Right lobe of liver (tissue), 6 donors: Measurements from ENCODE around the gene CCDC148. TPM values are rescaled to one million over a fixed set of nuclear protein-coding genes. Genes with fewer than 3 reads are reported as not detected.

Experiments used
- ATAC-seq, 4 donors: fragments of 200-7000 bp; cut with Tn5 transposase; one replicate each; pipeline ENCODE4 v1.9.1; 2020; ENCODE audit warnings: mild to moderate bottlenecking in 4 of 4, moderate library complexity in 4 of 4
- DNase-seq, 3 donors: peaks; one replicate each; pipeline ENCODE4 v3.0.0-alpha.2; 2020
- H3K27ac ChIP-seq, 3 donors: fragments of 200-600 bp; one replicate each; pipeline ENCODE4 v1.8.0; 2022
- H3K27me3 ChIP-seq, 2 donors: fragments of 200-600 bp; one replicate each; pipeline ENCODE4 v1.8.0; 2022
- H3K36me3 ChIP-seq, 4 donors: fragments of 200-600 bp; sonication (generic) in 1 of 4; one replicate each; pipeline versions ENCODE4 v1.5.1 to v1.8.0; 2017 to 2022; ENCODE audit warnings: control low read depth in 1 of 4
- H3K4me1 ChIP-seq, 4 donors: fragments of 200-600 bp; sonication (generic) in 1 of 4; one replicate each; pipeline versions ENCODE4 v1.5.1 to v1.8.0; 2017 to 2022; ENCODE audit warnings: control low read depth in 1 of 4
- H3K4me3 ChIP-seq, 3 donors: fragments of 200-600 bp; one replicate each; pipeline ENCODE4 v1.8.0; 2022
- H3K9me3 ChIP-seq, 4 donors: fragments of 200-600 bp; sonication (generic) in 1 of 4; one replicate each; pipeline versions ENCODE4 v1.5.1 to v1.8.0; 2017 to 2022; ENCODE audit warnings: control low read depth in 1 of 4
- POLR2A ChIP-seq: fragments of 450-650 bp; IDR thresholded peaks from one replicate; pipeline ENCODE4 v1.6.1; 2017; ENCODE audit warnings: antibody characterized with exemption, mild to moderate bottlenecking
- WGBS: methylation state at CpG from one replicate; pipeline ENCODE4 v1.1.6; 2018; ENCODE audit warnings: low coverage, low lambda C conversion rate; ENCODE audit not compliant: insufficient coverage; ENCODE audit errors: missing lambda C conversion rate; 5-methylcytosine and 5-hydroxymethylcytosine counted together
- intact Hi-C, 2 donors: fragments of 100-400 bp; cut with DNase I; formaldehyde crosslinking; loops; one replicate each; pipeline versions ENCODE4 v1.11.2 to v1.14.1; 2022
- total RNA-seq, 6 experiments: library from RNA; depleted of rRNA in 2 of 6; stranded (reverse); fragments of >200 nt in 2 of 6; fragmentation: NEBNext Ultra II Directional in 3 of 6; extraction: Animal tissue kit (Norgen Biotek cat#: 25700) in 3 of 6; gene quantifications; one replicate each; pipeline versions ENCODE4 v1.1.0 to v1.2.4, GENCODE V29; 2016 to 2023
- TF ChIP-seq, protein P1 (sequence below), 4 donors: fragments of 200-600 bp in 3 of 4; fragments of 450-650 bp in 1 of 4; IDR thresholded peaks; one replicate each; pipeline versions ENCODE4 v1.5.1 to v1.8.0; 2016 to 2022; ENCODE audit warnings: antibody characterized with exemption in 4 of 4, mild to moderate bottlenecking in 2 of 4
- donor health status: DM: no; HTN: yes; CAD: no.
- donor health status: DM: no; HTN: no; CAD: no.
- donor health status: DM: no; HTN: no; CAD: no.
- donor health status: DM: no; HTN: yes; CAD: no.
- donor health status: DM: no; HTN: yes; CAD: no.

CCDC148 gene
- total RNA-seq, 6 experiments from 2014 or later, result 0.12 to 0.53 (median 0.20) TPM; not detected in 1

DNA sequence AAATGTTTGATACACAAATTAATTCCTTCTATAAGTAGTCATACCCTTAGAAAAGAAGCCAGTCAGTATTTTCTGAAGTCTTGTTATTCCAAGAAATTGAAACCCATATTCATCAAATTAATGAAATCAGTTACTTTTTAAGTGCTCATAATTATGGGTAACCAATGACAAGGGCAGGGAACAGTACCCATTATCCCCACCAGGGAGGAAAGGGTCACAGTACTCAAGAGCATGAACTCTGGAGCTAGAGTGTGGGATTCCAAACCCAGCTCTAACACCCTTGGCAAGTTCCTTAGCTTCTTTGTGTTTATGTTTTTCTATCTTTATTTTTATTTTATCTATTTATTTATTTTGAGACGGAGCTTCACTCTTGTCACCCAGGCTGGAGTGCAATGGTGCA lies 68.4 kb downstream of the CCDC148 start:
- H3K9me3 ChIP-seq, result no peaks in the 10 kb centered on the region
- no peak overlapping the region for H3K27ac ChIP-seq
- no peak for DNase-seq
- H3K27me3 ChIP-seq, result no peaks in the 10 kb centered on the region
- WGBS, result 64% methylated on average over 1 of the region's 1 CpG
- TF ChIP-seq POLR2A, result no peak
- TF ChIP-seq, protein P1, sequence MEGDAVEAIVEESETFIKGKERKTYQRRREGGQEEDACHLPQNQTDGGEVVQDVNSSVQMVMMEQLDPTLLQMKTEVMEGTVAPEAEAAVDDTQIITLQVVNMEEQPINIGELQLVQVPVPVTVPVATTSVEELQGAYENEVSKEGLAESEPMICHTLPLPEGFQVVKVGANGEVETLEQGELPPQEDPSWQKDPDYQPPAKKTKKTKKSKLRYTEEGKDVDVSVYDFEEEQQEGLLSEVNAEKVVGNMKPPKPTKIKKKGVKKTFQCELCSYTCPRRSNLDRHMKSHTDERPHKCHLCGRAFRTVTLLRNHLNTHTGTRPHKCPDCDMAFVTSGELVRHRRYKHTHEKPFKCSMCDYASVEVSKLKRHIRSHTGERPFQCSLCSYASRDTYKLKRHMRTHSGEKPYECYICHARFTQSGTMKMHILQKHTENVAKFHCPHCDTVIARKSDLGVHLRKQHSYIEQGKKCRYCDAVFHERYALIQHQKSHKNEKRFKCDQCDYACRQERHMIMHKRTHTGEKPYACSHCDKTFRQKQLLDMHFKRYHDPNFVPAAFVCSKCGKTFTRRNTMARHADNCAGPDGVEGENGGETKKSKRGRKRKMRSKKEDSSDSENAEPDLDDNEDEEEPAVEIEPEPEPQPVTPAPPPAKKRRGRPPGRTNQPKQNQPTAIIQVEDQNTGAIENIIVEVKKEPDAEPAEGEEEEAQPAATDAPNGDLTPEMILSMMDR (IDR thresholded peaks at IDR 0.05), result no peak
- intact Hi-C loops, result no loop called here
- no peaks in the 10 kb centered on the region for H3K4me1 ChIP-seq
- H3K36me3 ChIP-seq, result no peaks in the 10 kb centered on the region
- no peak for ATAC-seq
- H3K4me3 ChIP-seq, result no peak overlapping the region

- ATAC-seq (no peak), DNase-seq (no peak)
- Histone ChIP-seq H3K27ac (no peak overlapping the region), H3K4me3 (no peak overlapping the region), H3K4me1 (no peaks in the 10 kb centered on the region), H3K9me3 (no peaks in the 10 kb centered on the region), H3K36me3 (no peaks in the 10 kb centered on the region), H3K27me3 (no peaks in the 10 kb centered on the region)
- TF ChIP-seq, protein P1 (IDR thresholded peaks at IDR 0.05), result no peak
- TF ChIP-seq POLR2A, result no peak
- intact Hi-C loops, result no loop called here
These were observed 70.9 kb downstream of the CCDC148 start for GRCh38 chr2:158385646-158386045.

- ATAC-seq, result no peak
- no peak for DNase-seq
- Histone ChIP-seq H3K36me3 (no peaks in the 10 kb centered on the region), H3K9me3 (no peaks in the 10 kb centered on the region), H3K27ac (no peak overlapping the region), H3K4me1 (no peaks in the 10 kb centered on the region), H3K4me3 (no peak overlapping the region), H3K27me3 (no peaks in the 10 kb centered on the region)
- WGBS, result 81% methylated on average over 2 of the region's 3 CpGs
- intact Hi-C loops, result no loop called here
- no peak for TF ChIP-seq POLR2A
- TF ChIP-seq, protein P1 (IDR thresholded peaks at IDR 0.05), result no peak
These were observed 74.6 kb downstream of the CCDC148 start for GRCh38 chr2:158381978-158382377.

DNA sequence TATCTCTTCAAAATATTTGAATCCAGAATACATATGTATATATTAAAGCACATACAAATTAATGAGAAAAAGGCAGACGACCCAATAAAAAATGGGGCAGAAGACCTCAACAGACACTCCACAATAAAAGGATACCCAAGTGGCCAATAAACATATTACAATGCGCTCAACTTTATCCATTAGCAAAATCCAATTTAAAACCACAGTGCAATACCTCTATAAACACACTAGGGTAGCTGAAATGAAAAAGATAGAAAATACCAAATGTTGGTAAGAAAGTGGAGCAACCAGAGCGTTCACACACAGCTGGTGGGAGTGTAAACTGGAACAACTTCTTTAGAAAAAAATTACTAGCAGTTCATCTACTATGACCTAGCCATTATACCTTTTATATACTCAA lies 75.3 kb downstream of the CCDC148 start:
- H3K36me3 ChIP-seq, result no peaks in the 10 kb centered on the region
- TF ChIP-seq, protein P1 (IDR thresholded peaks at IDR 0.05), result no peak
- TF ChIP-seq POLR2A, result no peak
- 81% methylated on average over 3 of the region's 3 CpGs for WGBS
- H3K27me3 ChIP-seq, result no peaks in the 10 kb centered on the region
- H3K4me3 ChIP-seq, result no peak overlapping the region
- H3K9me3 ChIP-seq, result no peaks in the 10 kb centered on the region
- intact Hi-C loops, result no loop called here
- H3K27ac ChIP-seq, result no peak overlapping the region
- no peaks in the 10 kb centered on the region for H3K4me1 ChIP-seq
- ATAC-seq, result no peak
- DNase-seq, result no peak

- intact Hi-C loops, result no loop called here
- no peaks in the 10 kb centered on the region for H3K4me1 ChIP-seq
- no peaks in the 10 kb centered on the region for H3K36me3 ChIP-seq
- ATAC-seq (no peak), DNase-seq (no peak)
- no peaks in the 10 kb centered on the region for H3K27me3 ChIP-seq
- H3K9me3 ChIP-seq, result no peaks in the 10 kb centered on the region
- no peak overlapping the region for H3K27ac ChIP-seq
- H3K4me3 ChIP-seq, result no peak overlapping the region
- TF ChIP-seq, protein P1 (IDR thresholded peaks at IDR 0.05), result no peak
- no peak for TF ChIP-seq POLR2A
These were observed 75.8 kb downstream of the CCDC148 start for GRCh38 chr2:158380746-158381145.
